ENCODE data around the gene ZC3HAV1.

GRCh38 chr7:139119486-139119849, 9.9 kb upstream of the ZC3HAV1 start:
- TF ChIP-seq POLR2A (IDR thresholded peaks at IDR 0.05; ENCODE audit: low read length), result no peak
- no peak for TF ChIP-seq GATA1 (IDR thresholded peaks at IDR 0.05; ENCODE audit: low read depth, low read length)
